ENCODE measurements around the gene BTBD18.

DNA sequence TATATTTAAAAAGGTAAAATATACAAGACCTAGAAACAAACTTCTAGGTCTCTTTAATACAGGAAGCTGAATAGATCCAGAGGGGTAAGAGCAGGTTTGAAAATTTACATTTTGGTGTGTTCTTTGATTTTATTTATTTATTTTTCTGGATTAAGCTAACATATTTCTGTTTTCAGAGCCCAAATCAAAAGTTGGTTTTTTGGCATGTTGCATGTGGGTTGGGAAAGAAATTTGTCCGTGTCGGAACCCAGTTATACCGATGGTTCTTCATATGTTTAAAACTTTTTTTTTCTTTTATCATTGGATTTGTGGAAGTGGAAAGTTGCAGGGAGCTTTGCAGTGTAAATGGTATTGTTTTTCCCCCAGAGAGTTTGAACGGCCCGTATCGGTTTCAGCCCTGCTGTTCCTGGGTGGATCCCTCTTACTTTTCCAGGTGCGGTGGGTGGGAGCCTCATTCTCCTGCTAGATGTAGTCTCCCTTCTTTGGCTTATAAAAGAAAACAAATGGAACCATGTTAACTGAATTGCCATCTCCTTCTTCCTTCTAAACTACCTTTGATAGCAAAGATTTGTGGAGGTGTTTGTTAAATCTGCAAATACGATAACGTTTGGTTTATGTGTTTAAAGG lies 10.7 kb upstream of the BTBD18 start:
- TF ChIP-seq POLR2A (IDR thresholded peaks at IDR 0.05; ENCODE audit: low read depth, low read length), result no peak
- no peak for TF ChIP-seq POLR2AphosphoS5 (IDR thresholded peaks at IDR 0.05; ENCODE audit: low read depth, low read length)
